MM.1S (cell line): ENCODE results near the gene SNX24.

Experiments
- DNase-seq: peaks from one replicate; pipeline ENCODE4 v3.0.0-alpha.2; 2015
- H2AFZ ChIP-seq: fragments of 300-600 bp; sonication (generic); 2 replicates; pipeline ENCODE4 v1.6.0; 2016; ENCODE audit warnings: antibody characterized with exemption, low read length
- H3F3A ChIP-seq: fragments of 300-600 bp; sonication (generic); 2 replicates; pipeline ENCODE4 v1.6.1; 2016; ENCODE audit warnings: mild to moderate bottlenecking, antibody characterized with exemption, low read length, moderate library complexity, mixed read lengths; ENCODE audit not compliant: insufficient read depth
- H3K27ac ChIP-seq: fragments of 300-600 bp; sonication (generic); 2 replicates; pipeline ENCODE4 v1.5.1; 2016; ENCODE audit warnings: mild to moderate bottlenecking, low read length
- H3K27me3 ChIP-seq: fragments of 300-600 bp; sonication (generic); replicated peaks from 2 replicates; pipeline ENCODE4 v1.6.0; 2016; ENCODE audit warnings: low read length; ENCODE audit not compliant: insufficient read depth
- H3K36me3 ChIP-seq: fragments of 300-600 bp; sonication (generic); replicated peaks from 2 replicates; pipeline ENCODE4 v1.6.1; 2016; ENCODE audit warnings: mild to moderate bottlenecking, low read length, mixed read lengths; ENCODE audit not compliant: insufficient read depth
- H3K4me1 ChIP-seq: fragments of 300-600 bp; sonication (generic); 2 replicates; pipeline ENCODE4 v1.6.1; 2016; ENCODE audit warnings: low read length, mixed read lengths
- H3K4me2 ChIP-seq: fragments of 300-600 bp; sonication (generic); 2 replicates; pipeline ENCODE4 v1.6.0; 2016; ENCODE audit warnings: low read depth, low read length
- H3K4me3 ChIP-seq: fragments of 300-600 bp; sonication (generic); 2 replicates; pipeline ENCODE4 v1.5.1; 2016; ENCODE audit warnings: low read length, mixed read lengths
- H3K79me2 ChIP-seq: fragments of 300-600 bp; sonication (generic); 2 replicates; pipeline ENCODE4 v1.6.1; 2016; ENCODE audit warnings: mixed run types, low read length, mixed read lengths
- H3K9ac ChIP-seq: fragments of 300-600 bp; sonication (generic); 2 replicates; pipeline ENCODE4 v1.6.1; 2016; ENCODE audit warnings: low read length, mixed read lengths
- H3K9me2 ChIP-seq: fragments of 300-600 bp; sonication (generic); replicated peaks from 2 replicates; pipeline ENCODE4 v1.6.1; 2016; ENCODE audit warnings: mild to moderate bottlenecking, low read length, mixed read lengths; ENCODE audit not compliant: insufficient read depth
- H3K9me3 ChIP-seq: fragments of 300-600 bp; sonication (generic); replicated peaks from 2 replicates; pipeline ENCODE4 v1.6.1; 2016; ENCODE audit warnings: mild to moderate bottlenecking, low read length, mixed read lengths; ENCODE audit not compliant: insufficient read depth
- H4K20me1 ChIP-seq: fragments of 300-600 bp; sonication (generic); 2 replicates; pipeline ENCODE4 v1.6.1; 2016; ENCODE audit warnings: mild to moderate bottlenecking, low read length, moderate library complexity, mixed read lengths; ENCODE audit not compliant: insufficient read depth
- CTCF ChIP-seq: fragments of 300-600 bp; sonication (generic); IDR thresholded peaks from 2 replicates; pipeline ENCODE4 v1.5.1; 2016; ENCODE audit warnings: antibody characterized with exemption, low read length, mixed read lengths
- EZH2 ChIP-seq: fragments of 300-600 bp; sonication (generic); optimal IDR thresholded peaks from 2 replicates; pipeline ENCODE3; 2017; ENCODE audit warnings: low read depth, mild to moderate bottlenecking, antibody characterized with exemption, low read length, mixed read lengths
- EZH2phosphoT487 ChIP-seq: fragments of 300-600 bp; sonication (generic); IDR thresholded peaks from 2 replicates; pipeline ENCODE4 v1.6.1; 2018; ENCODE audit warnings: antibody characterized with exemption, low read length

The SNX24 gene

GRCh38 chr5:122897283-122897602 lies 51.8 kb downstream of the SNX24 start:
- no peaks in the 10 kb centered on the region for H3K79me2 ChIP-seq
- no peak overlapping the region for H3K9ac ChIP-seq
- H3K4me2 ChIP-seq: no peak overlapping the region
- H3K4me3 ChIP-seq: no peak overlapping the region
- H3K27me3 ChIP-seq: no peaks in the 10 kb centered on the region
- no peak overlapping the region for H3K27ac ChIP-seq
- no peak overlapping the region for H2AFZ ChIP-seq
- no peaks in the 10 kb centered on the region for H3K9me2 ChIP-seq
- no peak for DNase-seq
- H4K20me1 ChIP-seq: no peaks in the 10 kb centered on the region
- H3K9me3 ChIP-seq: no peaks in the 10 kb centered on the region
- peaks cover 4% of the 10 kb centered on the region; the same call in 1 of the 2 replicates for H3K4me1 ChIP-seq
- TF ChIP-seq CTCF (no peak), EZH2 (no peak), EZH2phosphoT487 (no peak)
- no peaks in the 10 kb centered on the region for H3K36me3 ChIP-seq
- no peaks in the 10 kb centered on the region for H3F3A ChIP-seq

- Histone ChIP-seq H3K9ac (no peak overlapping the region), H3K27me3 (no peaks in the 10 kb centered on the region), H2AFZ (no peak overlapping the region), H3K4me3 (no peak overlapping the region), H4K20me1 (no peaks in the 10 kb centered on the region), H3K36me3 (no peaks in the 10 kb centered on the region), H3F3A (no peaks in the 10 kb centered on the region), H3K4me2 (no peak overlapping the region), H3K9me3 (no peaks in the 10 kb centered on the region), H3K9me2 (no peaks in the 10 kb centered on the region), H3K79me2 (no peaks in the 10 kb centered on the region), H3K27ac (no peak overlapping the region), H3K4me1 (peaks cover 9% of the 10 kb centered on the region; the same call in 1 of the 2 replicates)
- TF ChIP-seq CTCF (no peak), EZH2 (no peak), EZH2phosphoT487 (no peak)
- no peak for DNase-seq
These were observed 55.9 kb downstream of the SNX24 start for GRCh38 chr5:122901346-122901745.

GRCh38 chr5:122902263-122902662 lies 56.9 kb downstream of the SNX24 start:
- DNase-seq: no peak
- Histone ChIP-seq H3K9me2 (no peaks in the 10 kb centered on the region), H3K4me1 (peaks cover 9% of the 10 kb centered on the region; the same call in 1 of the 2 replicates)

More at GRCh38 chr5:122902263-122902662, 56.9 kb downstream of the SNX24 start:
- H3K9ac ChIP-seq: no peak overlapping the region
- H3K27me3 ChIP-seq: no peaks in the 10 kb centered on the region
- TF ChIP-seq CTCF (no peak), EZH2phosphoT487 (no peak), EZH2 (no peak)
- H4K20me1 ChIP-seq: no peaks in the 10 kb centered on the region
- no peaks in the 10 kb centered on the region for H3F3A ChIP-seq
- no peak overlapping the region for H3K4me3 ChIP-seq
- no peaks in the 10 kb centered on the region for H3K79me2 ChIP-seq
- H3K9me3 ChIP-seq: no peaks in the 10 kb centered on the region
- H2AFZ ChIP-seq: no peak overlapping the region
- no peaks in the 10 kb centered on the region for H3K36me3 ChIP-seq
- H3K27ac ChIP-seq: no peak overlapping the region
- no peak overlapping the region for H3K4me2 ChIP-seq
